Liver (tissue), 9 donors: ENCODE measurements around the gene OSBPL9. TPM values are rescaled to one million over a fixed set of nuclear protein-coding genes. Genes with fewer than 3 reads are reported as not detected.

Experiments used
- DNase-seq: peaks from one replicate; pipeline ENCODE4 v3.0.0-alpha.2; 2017; ENCODE audit warnings: low spot score
- H3K27ac ChIP-seq, 2 donors: one replicate each; pipeline ENCODE4 v1.7.0; 2013; ENCODE audit warnings: inconsistent platforms in 2 of 2, low read length in 2 of 2, control low read depth in 1 of 2, low read depth in 1 of 2, mild to moderate bottlenecking in 1 of 2
- H3K27me3 ChIP-seq, 4 donors: one replicate each; pipeline versions ENCODE4 v1.6.1 to v1.7.0; 2013; ENCODE audit warnings: low read length in 3 of 4, inconsistent platforms in 1 of 4, mild to moderate bottlenecking in 1 of 4, moderate library complexity in 1 of 4; ENCODE audit not compliant: control insufficient read depth in 4 of 4, insufficient read depth in 4 of 4
- H3K36me3 ChIP-seq, 4 donors: one replicate each; pipeline versions ENCODE4 v1.6.1 to v1.7.0; 2013; ENCODE audit warnings: low read length in 3 of 4, mild to moderate bottlenecking in 3 of 4, low read depth in 1 of 4, moderate library complexity in 1 of 4; ENCODE audit not compliant: control insufficient read depth in 4 of 4, insufficient read depth in 3 of 4
- H3K4me1 ChIP-seq, 4 donors: one replicate each; pipeline versions ENCODE4 v1.6.1 to v1.7.0; 2013; ENCODE audit warnings: low read length in 3 of 4, mild to moderate bottlenecking in 3 of 4, moderate library complexity in 1 of 4; ENCODE audit not compliant: control insufficient read depth in 4 of 4, insufficient read depth in 4 of 4
- H3K4me3 ChIP-seq, 3 donors: one replicate each; pipeline versions ENCODE4 v1.6.1 to v1.7.0; 2013; ENCODE audit warnings: low read length in 3 of 3, control low read depth in 1 of 3, low read depth in 1 of 3, mild to moderate bottlenecking in 1 of 3
- H3K9ac ChIP-seq, 2 donors: one replicate each; pipeline ENCODE4 v1.7.0; 2013; ENCODE audit warnings: low read length in 2 of 2, mild to moderate bottlenecking in 2 of 2, moderate library complexity in 2 of 2, control low read depth in 1 of 2, low read depth in 1 of 2
- H3K9me3 ChIP-seq, 4 donors: one replicate each; pipeline versions ENCODE4 v1.6.1 to v1.7.0; 2013; ENCODE audit warnings: low read length in 3 of 4; ENCODE audit not compliant: control insufficient read depth in 4 of 4
- FOXA1 ChIP-seq: IDR thresholded peaks from 2 replicates; pipeline ENCODE4 v1.6.1; 2016; ENCODE audit warnings: antibody characterized with exemption
- FOXA2 ChIP-seq: IDR thresholded peaks from 2 replicates; pipeline ENCODE4 v1.6.1; 2016; ENCODE audit warnings: antibody characterized with exemption
- GABPA ChIP-seq, 2 donors: IDR thresholded peaks in 1 of 2; conservative IDR thresholded peaks in 1 of 2; 2 replicates each; pipeline ENCODE4 v1.6.1; 2016; ENCODE audit warnings: antibody characterized with exemption in 2 of 2, mild to moderate bottlenecking in 1 of 2, moderate library complexity in 1 of 2
- HNF4A ChIP-seq, 2 donors: conservative IDR thresholded peaks; 2 replicates each; pipeline ENCODE4 v1.6.1; 2016; ENCODE audit warnings: antibody characterized with exemption in 2 of 2, mild to moderate bottlenecking in 2 of 2
- HNF4G ChIP-seq: IDR thresholded peaks from 2 replicates; pipeline ENCODE4 v1.6.1; 2016; ENCODE audit warnings: antibody characterized with exemption
- JUND ChIP-seq, 2 donors: IDR thresholded peaks; 2 replicates each; pipeline ENCODE4 v1.6.1; 2016; ENCODE audit warnings: antibody characterized with exemption in 2 of 2
- NR2F2 ChIP-seq: IDR thresholded peaks from 2 replicates; pipeline ENCODE4 v1.6.1; 2016; ENCODE audit warnings: antibody characterized with exemption
- RXRA ChIP-seq, 2 donors: IDR thresholded peaks; 2 replicates each; pipeline ENCODE4 v1.6.1; 2017 to 2018; ENCODE audit warnings: antibody characterized with exemption in 2 of 2, mild to moderate bottlenecking in 1 of 2
- SP1 ChIP-seq: IDR thresholded peaks from 2 replicates; pipeline ENCODE4 v1.6.1; 2018; ENCODE audit warnings: antibody characterized with exemption, mild to moderate bottlenecking
- TAF1 ChIP-seq: conservative IDR thresholded peaks from 2 replicates; pipeline ENCODE4 v1.6.1; 2016; ENCODE audit warnings: antibody characterized with exemption, mild to moderate bottlenecking
- YY1 ChIP-seq: IDR thresholded peaks from 2 replicates; pipeline ENCODE4 v1.6.1; 2016; ENCODE audit warnings: antibody characterized with exemption, mild to moderate bottlenecking
- WGBS: extraction: QIAGEN DNeasy Blood & Tissue Kit; methylation state at CpG from one replicate; pipeline ENCODE4 v1.1.7; 2013; 5-methylcytosine and 5-hydroxymethylcytosine counted together
- polyA plus RNA-seq, 2 donors: library from polyadenylated mRNA; stranded (reverse) in 1 of 2; unstranded in 1 of 2; fragments of 200-250 nt in 1 of 2; fragments of >200 nt in 1 of 2; fragmentation: Nextera tagmentation in 1 of 2; extraction: Ambion mirVana in 1 of 2; gene quantifications; one replicate each; pipeline versions ENCODE4 v1.2.1 to v1.2.3, GENCODE V29; 2013 to 2015
- total RNA-seq, 2 donors: library from RNA; depleted of rRNA; stranded (reverse); fragments of >200 nt; gene quantifications; one replicate each; pipeline ENCODE4 v1.2.3, GENCODE V29; 2014
- TF ChIP-seq, protein P1 (sequence below): IDR thresholded peaks from 2 replicates; pipeline ENCODE4 v1.6.1; 2016; ENCODE audit warnings: antibody characterized with exemption, mild to moderate bottlenecking
- TF ChIP-seq, protein P2 (sequence below): IDR thresholded peaks from 2 replicates; pipeline ENCODE4 v1.6.1; 2016; ENCODE audit warnings: antibody characterized with exemption
- TF ChIP-seq, protein P3 (sequence below): fragments of 150-350 bp; IDR thresholded peaks from 2 replicates; pipeline ENCODE4 v1.5.1; 2017; ENCODE audit warnings: improper control_type of control experiment, low read depth, low read length; ENCODE audit not compliant: missing input control
- TF ChIP-seq, protein P4 (sequence below): IDR thresholded peaks from 2 replicates; pipeline ENCODE4 v1.6.1; 2016; ENCODE audit warnings: antibody characterized with exemption
- donor health status: healthy.
- donor health status: healthy.
- donor health status: healthy.
- donor health status: healthy.
- donor health status: healthy.

OSBPL9 gene
- total and polyA plus RNA-seq, 4 donors: 52.1 to 129 (median 60.4) TPM

DNA sequence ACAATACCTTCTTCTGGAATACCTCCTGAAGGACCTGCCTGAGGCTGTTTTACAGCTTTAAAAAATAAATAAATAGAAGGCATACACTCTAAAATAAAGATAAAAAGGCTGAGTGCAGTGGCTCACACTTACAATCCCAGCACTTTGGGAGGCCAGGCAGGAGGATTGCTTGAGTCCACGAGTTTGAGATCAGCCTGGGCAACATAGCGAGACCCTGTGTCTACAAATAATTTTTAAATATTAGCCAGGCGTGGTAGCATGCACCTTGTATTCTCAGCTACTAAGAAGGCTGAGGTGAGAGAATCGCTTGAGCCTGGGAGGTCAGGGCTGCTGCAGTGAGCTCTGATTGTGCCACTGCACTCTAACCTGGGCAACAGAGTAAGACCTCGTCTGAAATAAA is 75.0 kb downstream of the OSBPL9 start:
- Histone ChIP-seq H3K27ac (peak overlapping the region; percentile 5 to 26), H3K9me3 (no peaks in the 10 kb centered on the region), H3K4me3 (no peak overlapping the region), H3K36me3 (no peaks in the 10 kb centered on the region), H3K9ac (peak overlapping the region in 1 of 2 donors; percentile 9), H3K4me1 (peaks cover 5 to 29% (median 13%) of the 10 kb centered on the region in 4 donors), H3K27me3 (no peaks in the 10 kb centered on the region)
- TF ChIP-seq, protein P1, sequence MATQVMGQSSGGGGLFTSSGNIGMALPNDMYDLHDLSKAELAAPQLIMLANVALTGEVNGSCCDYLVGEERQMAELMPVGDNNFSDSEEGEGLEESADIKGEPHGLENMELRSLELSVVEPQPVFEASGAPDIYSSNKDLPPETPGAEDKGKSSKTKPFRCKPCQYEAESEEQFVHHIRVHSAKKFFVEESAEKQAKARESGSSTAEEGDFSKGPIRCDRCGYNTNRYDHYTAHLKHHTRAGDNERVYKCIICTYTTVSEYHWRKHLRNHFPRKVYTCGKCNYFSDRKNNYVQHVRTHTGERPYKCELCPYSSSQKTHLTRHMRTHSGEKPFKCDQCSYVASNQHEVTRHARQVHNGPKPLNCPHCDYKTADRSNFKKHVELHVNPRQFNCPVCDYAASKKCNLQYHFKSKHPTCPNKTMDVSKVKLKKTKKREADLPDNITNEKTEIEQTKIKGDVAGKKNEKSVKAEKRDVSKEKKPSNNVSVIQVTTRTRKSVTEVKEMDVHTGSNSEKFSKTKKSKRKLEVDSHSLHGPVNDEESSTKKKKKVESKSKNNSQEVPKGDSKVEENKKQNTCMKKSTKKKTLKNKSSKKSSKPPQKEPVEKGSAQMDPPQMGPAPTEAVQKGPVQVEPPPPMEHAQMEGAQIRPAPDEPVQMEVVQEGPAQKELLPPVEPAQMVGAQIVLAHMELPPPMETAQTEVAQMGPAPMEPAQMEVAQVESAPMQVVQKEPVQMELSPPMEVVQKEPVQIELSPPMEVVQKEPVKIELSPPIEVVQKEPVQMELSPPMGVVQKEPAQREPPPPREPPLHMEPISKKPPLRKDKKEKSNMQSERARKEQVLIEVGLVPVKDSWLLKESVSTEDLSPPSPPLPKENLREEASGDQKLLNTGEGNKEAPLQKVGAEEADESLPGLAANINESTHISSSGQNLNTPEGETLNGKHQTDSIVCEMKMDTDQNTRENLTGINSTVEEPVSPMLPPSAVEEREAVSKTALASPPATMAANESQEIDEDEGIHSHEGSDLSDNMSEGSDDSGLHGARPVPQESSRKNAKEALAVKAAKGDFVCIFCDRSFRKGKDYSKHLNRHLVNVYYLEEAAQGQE: no peak
- TF ChIP-seq HNF4A (conservative IDR thresholded peaks at IDR 0.05): peak in 1 of 2 donors; percentile 10
- no peak for DNase-seq
- 44% methylated on average over 5 of the region's 5 CpGs for WGBS

DNA sequence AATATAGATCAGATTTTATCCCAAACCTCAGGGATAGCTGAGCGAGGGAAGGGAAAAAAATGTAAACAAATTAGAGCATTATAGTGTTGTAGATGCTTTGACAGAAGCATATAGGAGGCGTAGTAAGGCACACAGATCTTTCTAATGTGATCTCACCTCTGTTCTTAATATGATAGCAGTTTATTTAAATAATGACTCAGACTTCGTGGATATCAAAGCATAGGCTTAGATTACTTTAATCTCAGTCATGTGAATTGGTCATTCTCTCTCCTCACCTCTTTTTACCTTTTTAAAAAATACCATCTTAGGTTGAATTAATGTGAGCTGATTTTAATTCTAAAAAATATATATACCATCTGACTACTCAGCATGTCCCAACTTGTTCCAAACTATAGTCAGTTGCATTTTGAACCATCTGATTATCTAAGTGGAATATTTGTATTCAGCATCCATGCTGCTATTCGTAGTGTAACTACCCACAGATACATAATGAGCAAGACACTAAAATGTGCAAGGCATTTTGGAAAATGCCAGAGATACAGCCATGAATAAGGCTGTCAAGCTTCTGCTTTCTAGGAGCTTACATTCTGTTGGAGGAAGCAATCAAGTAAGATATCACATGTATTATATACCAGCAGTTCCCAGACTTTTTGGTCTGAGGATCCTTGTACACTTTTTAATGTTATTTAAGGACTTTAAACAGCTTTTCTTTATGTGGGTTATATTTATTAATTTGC is 76.7 kb downstream of the OSBPL9 start:
- TF ChIP-seq HNF4G: no peak
- TF ChIP-seq FOXA2: no peak
- TF ChIP-seq SP1: no peak
- TF ChIP-seq, protein P2, sequence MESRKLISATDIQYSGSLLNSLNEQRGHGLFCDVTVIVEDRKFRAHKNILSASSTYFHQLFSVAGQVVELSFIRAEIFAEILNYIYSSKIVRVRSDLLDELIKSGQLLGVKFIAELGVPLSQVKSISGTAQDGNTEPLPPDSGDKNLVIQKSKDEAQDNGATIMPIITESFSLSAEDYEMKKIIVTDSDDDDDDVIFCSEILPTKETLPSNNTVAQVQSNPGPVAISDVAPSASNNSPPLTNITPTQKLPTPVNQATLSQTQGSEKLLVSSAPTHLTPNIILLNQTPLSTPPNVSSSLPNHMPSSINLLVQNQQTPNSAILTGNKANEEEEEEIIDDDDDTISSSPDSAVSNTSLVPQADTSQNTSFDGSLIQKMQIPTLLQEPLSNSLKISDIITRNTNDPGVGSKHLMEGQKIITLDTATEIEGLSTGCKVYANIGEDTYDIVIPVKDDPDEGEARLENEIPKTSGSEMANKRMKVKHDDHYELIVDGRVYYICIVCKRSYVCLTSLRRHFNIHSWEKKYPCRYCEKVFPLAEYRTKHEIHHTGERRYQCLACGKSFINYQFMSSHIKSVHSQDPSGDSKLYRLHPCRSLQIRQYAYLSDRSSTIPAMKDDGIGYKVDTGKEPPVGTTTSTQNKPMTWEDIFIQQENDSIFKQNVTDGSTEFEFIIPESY: no peak
- TF ChIP-seq HNF4A (conservative IDR thresholded peaks at IDR 0.05): no peak
- no peak for TF ChIP-seq TAF1
- TF ChIP-seq FOXA1: no peak
- no peak for TF ChIP-seq YY1
- TF ChIP-seq GABPA (IDR thresholded peaks at IDR 0.05 in 1 of 2, conservative IDR thresholded peaks at IDR 0.05 in 1 of 2): no peak
- TF ChIP-seq, protein P3, sequence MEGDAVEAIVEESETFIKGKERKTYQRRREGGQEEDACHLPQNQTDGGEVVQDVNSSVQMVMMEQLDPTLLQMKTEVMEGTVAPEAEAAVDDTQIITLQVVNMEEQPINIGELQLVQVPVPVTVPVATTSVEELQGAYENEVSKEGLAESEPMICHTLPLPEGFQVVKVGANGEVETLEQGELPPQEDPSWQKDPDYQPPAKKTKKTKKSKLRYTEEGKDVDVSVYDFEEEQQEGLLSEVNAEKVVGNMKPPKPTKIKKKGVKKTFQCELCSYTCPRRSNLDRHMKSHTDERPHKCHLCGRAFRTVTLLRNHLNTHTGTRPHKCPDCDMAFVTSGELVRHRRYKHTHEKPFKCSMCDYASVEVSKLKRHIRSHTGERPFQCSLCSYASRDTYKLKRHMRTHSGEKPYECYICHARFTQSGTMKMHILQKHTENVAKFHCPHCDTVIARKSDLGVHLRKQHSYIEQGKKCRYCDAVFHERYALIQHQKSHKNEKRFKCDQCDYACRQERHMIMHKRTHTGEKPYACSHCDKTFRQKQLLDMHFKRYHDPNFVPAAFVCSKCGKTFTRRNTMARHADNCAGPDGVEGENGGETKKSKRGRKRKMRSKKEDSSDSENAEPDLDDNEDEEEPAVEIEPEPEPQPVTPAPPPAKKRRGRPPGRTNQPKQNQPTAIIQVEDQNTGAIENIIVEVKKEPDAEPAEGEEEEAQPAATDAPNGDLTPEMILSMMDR: no peak
- no peak for TF ChIP-seq RXRA (IDR thresholded peaks at IDR 0.05)
- no peak for TF ChIP-seq NR2F2
- TF ChIP-seq, protein P4, sequence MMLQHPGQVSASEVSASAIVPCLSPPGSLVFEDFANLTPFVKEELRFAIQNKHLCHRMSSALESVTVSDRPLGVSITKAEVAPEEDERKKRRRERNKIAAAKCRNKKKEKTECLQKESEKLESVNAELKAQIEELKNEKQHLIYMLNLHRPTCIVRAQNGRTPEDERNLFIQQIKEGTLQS: no peak
- TF ChIP-seq JUND (IDR thresholded peaks at IDR 0.05): no peak
- H3K4me1 ChIP-seq: peaks cover 3 to 25% (median 10%) of the 10 kb centered on the region in 4 donors
- H3K27me3 ChIP-seq: no peaks in the 10 kb centered on the region
- no peak overlapping the region for H3K9ac ChIP-seq
- no peaks in the 10 kb centered on the region for H3K36me3 ChIP-seq
- WGBS: 79% methylated on average over 4 of the region's 4 CpGs
- H3K4me3 ChIP-seq: no peak overlapping the region
- H3K27ac ChIP-seq: peak overlapping the region; percentile 1 to 12
- DNase-seq: no peak
- no peaks in the 10 kb centered on the region for H3K9me3 ChIP-seq
